ENCODE results near the gene ZNF878.

- TF ChIP-seq TAF1 (IDR thresholded peaks at IDR 0.05; ENCODE audit: borderline replicate concordance, insufficient read depth, low read length) (no peak), POLR2AphosphoS5 (IDR thresholded peaks at IDR 0.05; ENCODE audit: low read depth, low read length) (no peak), REST (IDR thresholded peaks at IDR 0.05; ENCODE audit: insufficient read depth in 1 of 2, low read depth in 2 of 2, low read length in 2 of 2) (no peak)
Measured at GRCh38 chr19:12047868-12048267, 4.9 kb downstream of the ZNF878 start.

Data from PFSK-1 (cell line).